ENCODE data around the gene NOTUM. TPM values are rescaled to one million over a fixed set of nuclear protein-coding genes. Genes with fewer than 3 reads are reported as not detected.

Gene NOTUM
- total and polyA plus RNA-seq, 2 donors (not counting 3 experiments of a cell fraction or from before 2014, with no cell fraction given), result not detected

- H3K9me3 ChIP-seq (replicated peaks; ENCODE audit: control insufficient read depth, insufficient read depth, low read length), result no peaks in the 10 kb centered on the region
- CTCF ChIA-PET, result interaction anchor here (0.8 to 1.6 kb wide), 3 partner anchors 10 to 50 kb away, joined by 3 to 7 read pairs (median 3); no protein-coding TSS in a partner anchor
- H3K27ac ChIP-seq (ENCODE audit: insufficient read depth, low read depth, low read length), result no peak overlapping the region
- POLR2A ChIA-PET, result no interaction called here
- TF ChIP-seq FOS (IDR thresholded peaks at IDR 0.05; ENCODE audit: borderline replicate concordance, insufficient read depth, low read length) (no peak), POLR2AphosphoS5 (IDR thresholded peaks at IDR 0.05; ENCODE audit: insufficient read depth, low read depth, low read length) (no peak), POLR2A (IDR thresholded peaks at IDR 0.05; ENCODE audit: low read depth, low read length) (no peak), EZH2 (IDR thresholded peaks at IDR 0.05; ENCODE audit: borderline replicate concordance, low read depth, low read length, severe bottlenecking) (no peak), MYC (IDR thresholded peaks at IDR 0.05; ENCODE audit: low read depth, low read length) (no peak), CTCF (IDR thresholded peaks at IDR 0.05; ENCODE audit: extremely low read depth in 1 of 2, insufficient read depth in 1 of 2, low read depth in 1 of 2, low read length in 2 of 2) (no peak), JUN (IDR thresholded peaks at IDR 0.05; ENCODE audit: borderline replicate concordance, insufficient read depth, insufficient read length, low read depth) (no peak), GATA2 (IDR thresholded peaks at IDR 0.05; ENCODE audit: insufficient read depth, insufficient read length, low read depth, low read length) (no peak)
- TF ChIP-seq, protein P1, sequence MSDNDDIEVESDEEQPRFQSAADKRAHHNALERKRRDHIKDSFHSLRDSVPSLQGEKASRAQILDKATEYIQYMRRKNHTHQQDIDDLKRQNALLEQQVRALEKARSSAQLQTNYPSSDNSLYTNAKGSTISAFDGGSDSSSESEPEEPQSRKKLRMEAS (IDR thresholded peaks at IDR 0.05; ENCODE audit: insufficient read depth, insufficient read length), result no peak
- DNase-seq (ENCODE audit: low read depth, low spot score) (no peak), FAIRE-seq (no peak)
- H3K36me3 ChIP-seq (ENCODE audit: control insufficient read depth in 2 of 2, extremely low read depth in 1 of 2, insufficient read depth in 2 of 2, low read length in 2 of 2), result no peaks in the 10 kb centered on the region
- no peaks in the 10 kb centered on the region for H3K9me1 ChIP-seq (replicated peaks; ENCODE audit: control insufficient read depth, extremely low read depth, insufficient read depth, low read length)
- no peak overlapping the region for H3K9ac ChIP-seq (replicated peaks; ENCODE audit: extremely low read depth, insufficient read depth, low read length)
- no peak overlapping the region for H2AFZ ChIP-seq (ENCODE audit: low read depth, low read length)
- no peak overlapping the region for H3K4me3 ChIP-seq (replicated peaks in 1 of 3; ENCODE audit: insufficient read depth in 1 of 3, low read depth in 1 of 3, low read length in 3 of 3)
- dilution Hi-C loops (cut with MboI; ENCODE audit: extremely low pct_ligation_motif_present, low sequenced_read_pairs), result no loop called here
- BruUV-seq (replicated peaks), result no TSS peak
- intact Hi-C loops (cut with micrococcal nuclease), result no loop called here
- no peaks in the 10 kb centered on the region for H3K27me3 ChIP-seq (ENCODE audit: control insufficient read depth in 2 of 2, insufficient read depth in 2 of 2, low read length in 2 of 2)
- H3K4me1 ChIP-seq (ENCODE audit: control insufficient read depth, extremely low read depth, insufficient read depth, low read length), result no peaks in the 10 kb centered on the region
- no peaks in the 10 kb centered on the region for H4K20me1 ChIP-seq (replicated peaks; ENCODE audit: control insufficient read depth, extremely low read depth, insufficient read depth, low read length)
- no peaks in the 10 kb centered on the region for H3K79me2 ChIP-seq (ENCODE audit: control insufficient read depth, insufficient read depth, low read length)
- H3K4me2 ChIP-seq (ENCODE audit: insufficient read depth, low read length), result no peak overlapping the region
Observed at GRCh38 chr17:82009413-82009812, 48.4 kb upstream of the NOTUM start.

Data from endothelial cell of umbilical vein (primary cell).